Loucy (cell line): ENCODE data around the gene SMIM5.

Experiments used
- CTCF ChIP-seq: fragments of 200-600 bp; sonication (generic); conservative IDR thresholded peaks from 2 replicates; pipeline ENCODE4 v1.5.1; 2014; ENCODE audit warnings: mild to moderate bottlenecking, antibody characterized with exemption, low read length
- EZH2phosphoT487 ChIP-seq: fragments of 200-600 bp; IDR thresholded peaks from 2 replicates; pipeline ENCODE4 v1.6.1; 2018; ENCODE audit warnings: antibody characterized with exemption, mild to moderate bottlenecking, moderate library complexity, borderline replicate concordance

DNA sequence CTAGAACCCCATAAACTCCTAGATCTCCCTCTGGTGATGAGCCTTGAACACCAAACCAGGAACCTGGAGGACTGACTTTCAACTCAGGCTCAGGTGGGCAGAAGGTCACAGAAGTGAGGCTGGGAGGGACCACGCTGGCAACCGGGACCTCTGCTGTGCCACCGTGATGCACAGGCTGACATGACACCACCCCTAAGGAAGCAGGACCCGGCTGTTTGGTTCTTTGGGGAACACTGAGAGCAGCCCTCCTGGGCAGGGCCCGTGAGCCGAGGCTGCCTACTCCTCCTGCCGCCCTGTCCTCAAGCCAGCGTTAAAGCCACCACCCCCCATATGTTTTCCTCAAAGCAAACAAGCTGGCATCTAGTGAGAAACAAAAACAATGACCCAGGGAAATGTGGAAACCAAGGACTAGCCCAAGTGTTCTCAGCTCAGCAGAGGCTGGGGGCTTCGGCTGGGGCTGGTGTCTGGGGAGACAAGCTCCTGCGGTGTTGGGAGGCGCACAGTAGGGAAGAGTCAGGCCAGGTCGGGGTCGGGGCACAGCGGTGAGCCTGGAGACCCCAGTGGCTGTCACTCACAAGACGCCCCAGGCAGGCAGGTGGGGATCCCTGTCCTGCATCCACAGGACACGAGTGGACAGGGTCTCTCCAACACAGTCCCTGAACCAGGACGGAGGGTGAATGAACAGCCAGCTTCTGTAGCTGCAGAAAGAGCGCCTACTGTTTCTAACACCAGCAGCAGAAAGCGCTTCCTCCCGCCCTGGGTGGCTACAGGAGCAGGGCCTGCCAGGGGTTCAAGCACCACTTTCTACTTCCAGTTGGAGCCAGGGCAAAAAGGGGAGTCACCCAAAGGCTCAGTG lies 1.7 kb downstream of the SMIM5 start:
- TF ChIP-seq CTCF (no peak), EZH2phosphoT487 (no peak)
